Measurements from ENCODE around the gene ATP6V0C. TPM values are rescaled to one million over a fixed set of nuclear protein-coding genes. Genes with fewer than 3 reads are reported as not detected.

The ATP6V0C gene
- total RNA-seq, 1 experiment from 2014 or later: 249 TPM

DNA sequence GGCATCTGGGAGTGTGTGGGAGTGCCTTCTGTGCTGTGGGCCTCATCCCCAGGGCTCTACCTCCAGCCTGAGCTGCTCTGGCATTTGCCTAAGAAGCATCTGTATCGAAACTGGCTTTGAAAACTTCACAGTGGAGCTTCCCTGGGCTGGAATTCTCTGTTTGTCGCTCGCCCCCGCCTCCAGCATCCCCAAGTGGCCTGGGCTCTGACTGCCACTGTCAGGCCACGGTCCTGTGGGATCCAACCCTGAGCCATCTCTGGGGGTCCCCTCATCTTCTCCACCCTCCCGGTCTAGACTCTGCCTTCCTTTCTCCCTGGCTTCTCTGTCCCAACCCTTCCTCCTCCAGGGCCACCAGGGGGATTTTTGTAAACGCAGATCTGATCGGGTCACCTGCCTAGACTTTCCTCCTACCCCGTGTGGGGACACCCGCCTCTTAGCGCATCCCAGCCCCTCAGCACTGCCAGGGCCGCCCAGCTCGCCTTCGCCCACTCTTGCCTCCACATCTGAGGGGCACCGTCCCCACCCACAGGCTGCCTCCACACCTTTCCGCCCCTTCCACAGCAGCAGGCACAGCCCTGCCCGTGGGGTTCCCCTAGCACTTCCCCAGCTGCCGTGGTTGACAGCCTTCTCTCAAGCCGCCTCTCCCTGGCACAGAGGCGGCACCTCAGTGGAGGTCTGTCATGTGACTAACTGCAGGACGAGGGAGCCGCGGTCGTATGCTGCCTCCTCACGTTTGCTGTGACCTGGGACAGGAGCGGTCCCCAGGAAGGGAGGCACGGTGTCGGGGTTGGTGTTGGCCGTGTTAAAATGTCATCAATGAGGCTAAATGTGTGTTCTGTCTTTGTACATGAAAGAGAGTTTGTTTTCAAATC lies 26.9 kb upstream of the ATP6V0C start:
- no peaks in the 10 kb centered on the region for H3K9me2 ChIP-seq (ENCODE audit: insufficient read depth)
- H2AFZ ChIP-seq: no peak overlapping the region
- no peak overlapping the region for H3K4me3 ChIP-seq
- no peaks in the 10 kb centered on the region for H3K9me3 ChIP-seq (ENCODE audit: insufficient read depth, low read depth)
- no peak for DNase-seq
- H4K20me1 ChIP-seq (ENCODE audit: insufficient read depth): no peaks in the 10 kb centered on the region
- intact Hi-C loops (cut with micrococcal nuclease; ENCODE audit: unreplicated experiment): no loop called here
- POLR2A ChIA-PET (ENCODE audit: unreplicated experiment): no interaction called here
- no peaks in the 10 kb centered on the region; the same call in 1 of the 2 replicates for H3K79me2 ChIP-seq (ENCODE audit: low read depth)
- no peak overlapping the region for H3K4me2 ChIP-seq
- CTCF ChIA-PET: no interaction called here
- H3K27me3 ChIP-seq (ENCODE audit: insufficient read depth, low read depth): no peaks in the 10 kb centered on the region
- no peaks in the 10 kb centered on the region for H3F3A ChIP-seq (ENCODE audit: insufficient read depth, low read depth)
- no TSS peak for BruUV-seq (replicated peaks)
- H3K27ac ChIP-seq: no peak overlapping the region
- no peaks in the 10 kb centered on the region for H3K36me3 ChIP-seq (ENCODE audit: low read depth)
- H3K4me1 ChIP-seq (replicated peaks; ENCODE audit: insufficient read depth): no peaks in the 10 kb centered on the region
- TF ChIP-seq, protein P1, sequence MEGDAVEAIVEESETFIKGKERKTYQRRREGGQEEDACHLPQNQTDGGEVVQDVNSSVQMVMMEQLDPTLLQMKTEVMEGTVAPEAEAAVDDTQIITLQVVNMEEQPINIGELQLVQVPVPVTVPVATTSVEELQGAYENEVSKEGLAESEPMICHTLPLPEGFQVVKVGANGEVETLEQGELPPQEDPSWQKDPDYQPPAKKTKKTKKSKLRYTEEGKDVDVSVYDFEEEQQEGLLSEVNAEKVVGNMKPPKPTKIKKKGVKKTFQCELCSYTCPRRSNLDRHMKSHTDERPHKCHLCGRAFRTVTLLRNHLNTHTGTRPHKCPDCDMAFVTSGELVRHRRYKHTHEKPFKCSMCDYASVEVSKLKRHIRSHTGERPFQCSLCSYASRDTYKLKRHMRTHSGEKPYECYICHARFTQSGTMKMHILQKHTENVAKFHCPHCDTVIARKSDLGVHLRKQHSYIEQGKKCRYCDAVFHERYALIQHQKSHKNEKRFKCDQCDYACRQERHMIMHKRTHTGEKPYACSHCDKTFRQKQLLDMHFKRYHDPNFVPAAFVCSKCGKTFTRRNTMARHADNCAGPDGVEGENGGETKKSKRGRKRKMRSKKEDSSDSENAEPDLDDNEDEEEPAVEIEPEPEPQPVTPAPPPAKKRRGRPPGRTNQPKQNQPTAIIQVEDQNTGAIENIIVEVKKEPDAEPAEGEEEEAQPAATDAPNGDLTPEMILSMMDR (conservative IDR thresholded peaks at IDR 0.05): no peak
- TF ChIP-seq EZH2 (IDR thresholded peaks at IDR 0.05; ENCODE audit: low read depth): no peak

DNA sequence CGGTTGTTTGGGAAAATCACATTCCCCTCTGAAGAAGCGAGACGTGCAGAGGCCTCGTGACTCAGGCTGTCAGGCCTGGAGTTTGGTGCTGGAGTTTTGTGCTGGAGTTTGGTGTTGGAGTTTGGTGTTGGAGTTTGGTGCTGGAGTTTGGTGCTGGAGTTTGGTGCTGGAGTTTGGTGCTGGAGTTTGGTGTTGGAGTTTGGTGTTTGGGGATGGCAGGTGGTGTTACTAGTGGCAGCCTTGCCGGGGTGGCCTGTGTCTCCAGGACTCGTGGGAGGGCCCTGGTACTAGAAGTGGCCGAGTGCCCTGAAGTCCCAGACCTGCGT lies 26.3 kb upstream of the ATP6V0C start:
- Histone ChIP-seq H3F3A (ENCODE audit: insufficient read depth, low read depth) (no peaks in the 10 kb centered on the region), H3K9me2 (ENCODE audit: insufficient read depth) (no peaks in the 10 kb centered on the region), H3K27ac (no peak overlapping the region), H3K4me3 (no peak overlapping the region), H3K9me3 (ENCODE audit: insufficient read depth, low read depth) (no peaks in the 10 kb centered on the region), H2AFZ (no peak overlapping the region), H4K20me1 (ENCODE audit: insufficient read depth) (no peaks in the 10 kb centered on the region), H3K27me3 (ENCODE audit: insufficient read depth, low read depth) (no peaks in the 10 kb centered on the region), H3K36me3 (ENCODE audit: low read depth) (no peaks in the 10 kb centered on the region), H3K79me2 (ENCODE audit: low read depth) (no peaks in the 10 kb centered on the region; the same call in 1 of the 2 replicates), H3K4me2 (no peak overlapping the region), H3K4me1 (replicated peaks; ENCODE audit: insufficient read depth) (no peaks in the 10 kb centered on the region)
- no peak for DNase-seq
- intact Hi-C loops (cut with micrococcal nuclease; ENCODE audit: unreplicated experiment): no loop called here
- TF ChIP-seq, protein P1 (conservative IDR thresholded peaks at IDR 0.05): no peak
- TF ChIP-seq EZH2 (IDR thresholded peaks at IDR 0.05; ENCODE audit: low read depth): no peak
- no TSS peak for BruUV-seq (replicated peaks)
- ChIA-PET POLR2A (ENCODE audit: unreplicated experiment) (no interaction called here), CTCF (no interaction called here)

DNA sequence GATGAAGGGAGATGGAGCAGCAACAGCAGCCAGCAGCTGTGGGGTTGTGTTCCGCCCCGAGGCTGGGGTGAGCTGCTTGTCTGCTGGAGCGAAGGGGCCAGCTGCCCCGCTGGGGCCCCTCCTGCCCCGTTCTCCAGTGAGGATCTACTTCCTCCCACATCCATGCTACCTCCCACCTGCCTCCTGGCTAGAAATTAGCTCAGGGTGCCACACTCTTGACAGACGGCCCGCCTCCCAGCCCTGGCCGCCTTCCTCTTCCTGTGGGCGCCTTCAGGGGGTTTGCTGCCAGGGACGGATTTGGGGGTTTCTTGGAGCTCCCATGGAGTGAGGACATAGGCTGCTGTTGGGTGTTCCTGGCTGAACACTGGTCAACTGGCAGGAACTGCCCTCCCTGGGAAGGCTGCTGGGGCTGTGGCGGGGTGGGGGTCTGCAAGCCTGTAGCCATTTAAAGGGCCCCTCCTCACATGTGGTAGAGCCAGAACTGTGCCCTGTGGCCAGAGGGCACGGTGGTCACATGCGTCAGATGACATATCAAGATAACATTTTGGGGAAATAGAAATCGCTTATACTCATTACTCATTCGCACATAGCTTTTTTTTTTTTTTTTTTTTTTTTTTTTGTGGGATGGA lies 25.7 kb upstream of the ATP6V0C start:
- no TSS peak for BruUV-seq (replicated peaks)
- Histone ChIP-seq H3F3A (ENCODE audit: insufficient read depth, low read depth) (no peaks in the 10 kb centered on the region), H3K4me1 (replicated peaks; ENCODE audit: insufficient read depth) (no peaks in the 10 kb centered on the region), H3K9me2 (ENCODE audit: insufficient read depth) (no peaks in the 10 kb centered on the region), H4K20me1 (ENCODE audit: insufficient read depth) (no peaks in the 10 kb centered on the region), H3K79me2 (ENCODE audit: low read depth) (no peaks in the 10 kb centered on the region; the same call in 1 of the 2 replicates), H3K36me3 (ENCODE audit: low read depth) (no peaks in the 10 kb centered on the region), H3K27ac (no peak overlapping the region), H3K4me2 (no peak overlapping the region), H3K9me3 (ENCODE audit: insufficient read depth, low read depth) (no peaks in the 10 kb centered on the region), H2AFZ (no peak overlapping the region), H3K4me3 (no peak overlapping the region), H3K27me3 (ENCODE audit: insufficient read depth, low read depth) (no peaks in the 10 kb centered on the region)
- POLR2A ChIA-PET (ENCODE audit: unreplicated experiment): no interaction called here
- no peak for DNase-seq
- TF ChIP-seq, protein P1 (conservative IDR thresholded peaks at IDR 0.05): no peak
- no peak for TF ChIP-seq EZH2 (IDR thresholded peaks at IDR 0.05; ENCODE audit: low read depth)
- intact Hi-C loops (cut with micrococcal nuclease; ENCODE audit: unreplicated experiment): no loop called here
- CTCF ChIA-PET: no interaction called here

Measured in PC-9 (cell line).